Measurements from ENCODE around the gene ACSL4. TPM values are rescaled to one million over a fixed set of nuclear protein-coding genes. Genes with fewer than 3 reads are reported as not detected.
"Not testable (repeated sequence)": the region's sequence is repeated elsewhere in the genome, so short reads cannot be mapped to it uniquely, and the experiment has no call there.

Gene ACSL4
- total RNA-seq, 1 experiment from 2014 or later, result 59.7 TPM

DNA sequence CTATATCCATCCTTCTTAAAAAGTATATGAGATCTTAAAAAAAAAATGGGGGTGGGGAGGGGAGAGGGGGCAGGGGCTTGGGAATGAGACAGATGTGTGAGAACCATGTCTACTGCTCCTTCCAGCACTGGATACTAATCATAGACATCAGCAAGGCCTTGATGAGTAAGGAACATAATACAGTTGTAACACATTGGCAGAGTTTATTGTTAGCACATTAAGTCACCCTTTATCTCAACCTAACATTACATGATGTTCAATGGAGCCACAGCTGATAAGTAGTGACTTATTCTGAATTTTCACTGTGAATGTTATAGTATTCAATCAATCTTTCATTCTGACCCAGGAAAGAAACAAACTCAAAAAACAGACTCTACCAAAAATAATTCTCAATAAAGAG is 60.8 kb downstream of the ACSL4 start:
- DNase-seq (ENCODE audit: low spot score), result no peak

DNA sequence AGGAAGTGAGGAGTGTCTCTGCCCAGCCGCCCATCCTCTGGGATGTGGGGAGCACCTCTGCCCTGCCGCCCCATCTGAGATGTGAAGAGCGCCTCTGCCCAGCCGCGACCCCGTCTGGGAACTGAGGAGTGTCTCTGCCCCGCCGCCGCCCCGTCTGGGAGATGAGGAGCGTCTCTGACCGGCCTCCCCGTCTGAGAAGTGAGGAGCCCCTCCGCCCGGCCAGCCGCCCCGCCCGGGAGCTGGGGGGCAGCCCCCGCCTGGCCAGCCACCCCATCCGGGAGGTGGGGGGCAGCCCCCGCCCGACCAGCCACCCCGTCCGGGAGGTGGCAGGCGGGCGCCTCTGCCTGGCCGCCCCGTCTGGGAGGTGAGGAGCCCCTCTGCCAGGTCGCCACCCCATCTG is 61.9 kb downstream of the ACSL4 start:
- not testable (repeated sequence) for DNase-seq (ENCODE audit: low spot score)

DNA sequence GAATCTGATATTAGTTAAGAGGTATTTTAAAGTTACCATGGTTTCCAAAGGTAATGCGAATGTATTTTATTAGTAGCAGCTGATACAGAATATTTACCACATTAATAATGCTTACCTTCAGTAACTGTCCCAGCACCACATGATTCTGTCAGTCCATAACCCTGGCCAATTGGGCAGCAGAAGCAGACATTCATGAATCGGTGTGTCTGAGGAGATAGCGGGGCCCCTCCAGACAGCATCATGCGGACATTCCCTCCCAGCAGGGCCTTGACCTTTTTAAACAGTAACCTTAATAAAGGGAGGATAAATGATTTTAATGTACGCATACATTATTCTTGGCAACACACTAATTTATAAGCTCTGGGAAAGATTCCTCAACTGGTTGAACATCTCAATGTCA is 65.1 kb downstream of the ACSL4 start:
- DNase-seq (ENCODE audit: low spot score), result no peak

DNA sequence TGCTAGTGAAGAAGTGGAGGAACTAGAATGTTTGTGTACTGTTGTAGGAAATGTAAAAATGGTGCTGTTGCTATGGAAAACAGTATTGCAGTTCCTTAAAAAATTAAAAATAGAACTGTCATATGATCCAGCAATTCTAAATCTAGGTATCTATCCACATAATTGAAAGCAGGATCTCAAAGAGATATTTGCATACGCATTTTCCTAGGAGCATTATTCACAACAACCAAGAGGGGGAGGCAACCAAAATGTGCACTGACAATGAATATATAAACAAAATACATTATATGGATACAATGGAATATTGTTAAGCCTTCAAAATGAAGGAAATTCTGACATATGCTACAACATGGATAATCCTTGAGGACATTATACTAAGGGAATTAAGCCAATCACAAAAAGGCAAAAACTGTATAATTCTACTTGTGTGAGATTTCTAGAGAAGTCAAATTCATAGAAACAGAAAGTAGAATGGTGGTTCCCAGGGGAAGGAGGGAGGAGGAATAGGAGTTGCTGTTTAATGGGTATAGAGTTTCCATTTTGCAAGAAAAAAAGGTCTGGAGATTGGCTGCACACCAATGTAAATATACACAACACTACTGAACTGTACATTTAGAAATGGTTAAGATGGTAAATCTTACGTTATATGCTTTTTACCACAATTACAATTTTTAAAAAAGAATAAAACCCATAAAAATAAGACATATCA is 72.5 kb downstream of the ACSL4 start:
- no peak for DNase-seq (ENCODE audit: low spot score)

DNA sequence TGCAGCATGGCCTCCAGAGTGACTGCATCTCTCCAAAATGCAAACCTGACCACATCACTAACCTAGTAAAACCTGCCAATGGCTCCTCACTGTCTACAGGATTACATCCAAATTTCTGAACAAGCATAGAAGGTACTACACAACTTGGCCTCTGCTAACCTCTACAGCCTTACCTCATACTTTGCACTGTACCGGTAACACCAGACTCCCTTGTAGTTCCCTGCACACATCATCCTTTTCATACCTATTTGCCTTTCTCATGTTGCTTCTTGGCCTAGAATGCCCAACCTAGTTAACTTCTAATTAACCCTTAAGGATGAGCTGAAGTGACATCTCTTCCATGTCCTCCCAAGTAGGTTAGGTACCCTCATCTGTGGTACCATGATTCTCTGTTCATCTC is 74.7 kb downstream of the ACSL4 start:
- no peak for DNase-seq (ENCODE audit: low spot score)

DNA sequence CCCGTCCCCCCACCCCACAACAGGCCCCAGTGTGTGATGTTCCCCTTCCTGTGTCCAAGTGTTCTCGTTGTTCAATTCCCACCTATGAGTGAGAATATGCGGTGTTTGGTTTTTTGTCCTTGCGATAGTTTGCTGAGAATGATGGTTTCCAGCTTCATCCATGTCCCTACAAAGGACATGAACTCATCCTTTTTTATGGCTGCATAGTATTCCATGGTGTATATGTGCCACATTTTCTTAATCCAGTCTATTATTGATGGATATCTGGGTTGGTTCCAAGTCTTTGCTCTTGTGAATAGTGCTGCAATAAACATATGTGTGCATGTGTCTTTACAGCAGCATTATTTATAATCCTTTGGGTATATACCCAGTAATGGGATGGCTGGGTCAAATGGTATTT is 75.7 kb downstream of the ACSL4 start:
- not testable (repeated sequence) for DNase-seq (ENCODE audit: low spot score)

DNA sequence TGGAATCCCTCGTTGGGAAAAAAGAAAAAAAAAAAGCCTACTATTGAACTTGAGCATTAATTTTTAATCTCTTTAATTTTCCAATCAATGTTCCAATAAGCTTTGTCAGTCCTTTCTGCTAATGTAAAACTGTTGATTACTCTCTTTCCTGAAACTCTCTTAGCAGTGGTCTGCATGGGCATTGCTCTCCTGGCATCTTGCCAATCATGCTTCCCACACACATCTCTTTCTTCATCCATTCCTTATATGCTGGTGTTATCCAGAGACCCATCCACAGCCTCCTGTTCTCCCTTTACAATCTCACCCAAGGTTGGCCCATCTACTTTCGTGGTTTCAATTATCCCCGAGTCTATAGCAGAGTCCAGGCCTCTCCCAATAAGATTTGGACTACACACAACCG is 76.3 kb downstream of the ACSL4 start:
- no peak for DNase-seq (ENCODE audit: low spot score)

DNA sequence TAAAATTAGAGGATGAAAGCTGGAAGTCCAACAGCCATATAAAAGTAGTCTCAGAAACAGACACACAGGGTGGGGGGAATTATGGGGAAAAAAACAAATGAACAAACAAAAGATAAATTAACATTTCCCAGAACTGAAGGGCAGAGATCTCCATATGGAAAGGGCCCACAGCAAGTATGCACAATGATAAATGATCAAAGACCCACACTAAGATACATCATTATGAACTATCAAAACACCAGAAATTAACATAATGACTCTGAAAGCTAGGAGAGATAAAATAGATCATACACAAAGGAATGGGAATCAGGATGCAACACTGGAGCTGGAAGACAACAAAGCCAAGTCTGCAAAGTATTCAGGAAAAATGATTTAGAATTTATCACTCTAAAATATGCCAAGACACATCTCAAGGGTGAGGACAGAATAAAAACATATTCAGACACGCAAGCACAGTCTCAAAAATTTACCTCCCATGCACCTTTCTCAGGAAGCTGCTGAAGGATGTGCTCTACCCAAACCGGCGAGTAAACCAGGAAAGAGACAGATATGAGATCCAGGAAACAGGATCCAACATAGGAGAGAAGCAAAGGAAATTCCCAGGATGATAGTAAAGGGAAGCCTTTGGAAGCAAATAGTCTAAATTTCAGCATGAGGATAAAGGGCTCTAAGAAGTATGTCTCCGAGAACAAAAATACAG is 77.4 kb downstream of the ACSL4 start:
- no peak for DNase-seq (ENCODE audit: low spot score)

DNA sequence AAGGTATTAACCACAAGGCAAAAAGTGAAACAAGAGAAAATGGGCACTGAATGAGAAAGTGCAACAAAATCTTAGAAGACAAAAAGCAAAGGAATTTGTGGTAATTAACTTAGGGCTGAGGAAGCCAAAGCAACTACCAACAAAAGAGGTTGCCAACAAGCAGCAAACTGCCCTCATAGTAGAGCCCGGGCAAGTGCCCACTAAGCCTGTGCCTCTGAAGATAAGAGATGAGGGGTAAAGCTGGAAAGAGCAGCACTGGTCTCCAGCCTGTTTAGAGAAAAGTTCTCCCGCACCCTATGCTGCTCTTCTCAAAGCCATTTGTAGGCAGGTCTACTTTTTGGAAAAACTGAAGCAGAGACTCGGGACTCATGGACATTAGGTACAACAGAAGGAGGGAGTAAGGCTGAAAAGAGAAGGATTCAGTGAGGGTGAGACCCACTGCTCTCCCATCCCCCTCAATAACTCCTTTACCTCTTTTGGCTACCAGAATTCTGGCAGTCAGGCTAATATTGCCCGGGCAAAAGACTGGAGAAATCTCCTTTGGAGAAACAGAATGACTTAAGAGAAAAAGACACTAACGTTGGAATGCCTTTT is 78.4 kb downstream of the ACSL4 start:
- DNase-seq (ENCODE audit: low spot score), result no peak

DNA sequence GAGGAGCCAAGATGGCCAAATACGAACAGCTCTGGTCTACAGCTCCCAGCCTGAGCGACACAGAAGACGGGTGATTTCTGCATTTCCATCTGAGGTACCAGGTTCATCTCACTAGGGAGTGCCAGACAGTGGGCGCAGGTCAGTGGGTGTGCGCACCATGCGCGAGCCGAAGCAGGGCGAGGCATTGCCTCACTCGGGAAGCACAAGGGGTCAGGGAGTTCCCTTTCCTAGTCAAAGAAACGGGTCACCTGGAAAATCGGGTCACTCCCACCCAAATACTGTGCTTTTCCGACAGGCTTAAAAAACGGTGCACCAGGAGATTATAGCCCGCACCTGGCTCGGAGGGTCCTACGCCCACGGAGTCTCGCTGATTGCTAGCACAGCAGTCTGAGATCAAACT is 88.4 kb downstream of the ACSL4 start:
- not testable (repeated sequence) for DNase-seq (ENCODE audit: low spot score)

DNA sequence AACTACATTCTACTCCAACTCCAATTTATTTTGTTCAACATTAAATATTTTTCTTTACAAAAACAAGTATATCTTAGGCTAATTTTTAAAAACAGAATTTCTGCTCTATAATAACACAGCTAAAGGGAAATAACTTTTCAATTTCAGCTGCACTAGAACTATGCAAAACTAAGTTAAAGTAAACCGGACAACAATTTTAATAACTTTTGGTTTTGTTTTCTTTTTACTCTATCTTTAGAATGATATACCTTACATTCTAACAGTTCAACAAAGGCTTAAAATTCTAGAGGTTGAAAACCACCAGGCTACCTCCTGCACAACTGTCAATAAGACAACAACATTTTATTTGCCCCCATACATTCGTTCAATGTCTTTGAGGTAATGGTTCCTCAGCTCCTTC is 89.4 kb downstream of the ACSL4 start:
- no peak for DNase-seq (ENCODE audit: low spot score)

DNA sequence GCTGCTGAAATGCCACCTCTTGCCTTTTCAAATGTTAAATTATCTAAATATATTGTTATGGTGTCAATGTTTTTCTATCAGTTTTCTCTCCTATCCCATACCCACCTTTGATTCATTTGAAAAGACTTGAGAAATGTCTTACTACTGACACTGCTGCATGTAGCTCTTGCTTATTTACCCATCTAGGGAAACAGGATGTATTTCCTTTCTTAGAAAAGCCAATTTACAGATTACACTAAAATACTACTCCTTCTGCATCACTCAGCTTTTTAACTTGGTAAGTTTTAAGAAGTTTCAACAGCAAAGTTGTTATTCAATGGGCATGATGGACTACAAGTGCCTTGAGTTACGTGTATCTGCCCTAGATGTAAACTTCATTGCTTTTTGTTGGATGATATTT is 94.9 kb downstream of the ACSL4 start:
- DNase-seq (ENCODE audit: low spot score), result no peak

DNA sequence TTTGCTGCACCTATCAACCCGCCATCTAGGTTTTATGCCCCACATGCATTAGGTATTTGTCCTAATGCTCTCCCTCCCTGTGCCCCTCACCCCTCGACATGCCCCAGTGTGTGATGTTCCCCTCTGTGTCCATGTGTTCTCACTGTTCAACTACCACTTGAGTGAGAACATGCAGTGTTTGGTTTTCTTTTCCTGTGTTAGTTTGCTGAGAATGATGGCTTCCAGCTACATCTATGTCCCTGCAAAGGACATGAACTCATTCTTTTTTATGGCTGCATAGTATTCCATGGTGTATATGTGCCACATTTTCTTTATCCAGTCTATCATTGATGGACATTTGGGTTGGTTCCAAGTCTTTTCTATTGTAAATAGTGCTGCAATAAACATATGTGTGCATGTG is 95.6 kb downstream of the ACSL4 start:
- DNase-seq (ENCODE audit: low spot score), result not testable (repeated sequence)

DNA sequence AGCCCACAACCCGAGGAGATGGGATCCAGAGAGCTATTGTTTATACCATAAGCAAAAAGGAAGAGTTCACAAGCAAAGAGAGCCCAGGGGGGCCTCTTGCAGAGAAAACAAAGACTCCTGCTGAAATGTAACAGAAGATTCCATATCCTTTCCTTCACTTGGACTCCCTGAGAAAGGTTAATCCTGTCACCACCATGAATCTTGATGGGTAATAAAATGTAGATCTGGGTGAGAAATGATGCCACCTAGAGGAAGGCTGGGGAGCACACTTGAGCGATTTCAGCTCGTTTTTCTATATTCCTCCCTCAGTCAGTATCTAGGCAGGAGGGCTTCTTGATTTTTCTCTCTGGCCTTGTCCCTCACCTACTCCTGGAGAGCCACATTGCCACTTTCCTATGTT is 97.9 kb downstream of the ACSL4 start:
- DNase-seq (ENCODE audit: low spot score), result peak; percentile 13

DNA sequence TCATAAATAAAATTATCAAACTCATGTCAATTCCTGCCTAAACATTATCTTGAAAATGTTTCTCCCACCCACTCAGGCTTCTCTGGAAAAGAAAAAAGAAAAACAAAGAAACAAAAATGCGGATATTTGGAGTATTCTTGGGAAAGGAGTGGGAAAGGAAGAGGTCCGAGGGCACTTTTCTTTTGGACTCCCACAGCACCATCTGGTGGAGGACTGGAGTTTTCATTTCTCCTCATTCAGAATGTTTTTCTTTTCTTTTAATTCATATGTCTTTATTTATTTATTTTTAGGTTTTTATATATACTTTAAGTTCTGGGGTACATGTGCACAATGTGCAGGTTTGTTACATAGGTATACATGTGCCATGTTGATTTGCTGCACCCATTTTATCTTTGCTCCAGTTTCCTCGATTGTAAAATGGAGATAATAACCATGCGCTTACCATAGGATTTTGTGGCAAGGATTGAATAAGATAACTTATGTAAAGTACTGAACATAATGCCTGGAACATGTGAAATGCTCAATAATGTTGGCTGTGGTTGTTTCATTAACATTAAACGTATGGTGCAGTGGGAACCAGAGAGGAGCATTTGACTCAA is 100.1 kb downstream of the ACSL4 start:
- no peak for DNase-seq (ENCODE audit: low spot score)

DNA sequence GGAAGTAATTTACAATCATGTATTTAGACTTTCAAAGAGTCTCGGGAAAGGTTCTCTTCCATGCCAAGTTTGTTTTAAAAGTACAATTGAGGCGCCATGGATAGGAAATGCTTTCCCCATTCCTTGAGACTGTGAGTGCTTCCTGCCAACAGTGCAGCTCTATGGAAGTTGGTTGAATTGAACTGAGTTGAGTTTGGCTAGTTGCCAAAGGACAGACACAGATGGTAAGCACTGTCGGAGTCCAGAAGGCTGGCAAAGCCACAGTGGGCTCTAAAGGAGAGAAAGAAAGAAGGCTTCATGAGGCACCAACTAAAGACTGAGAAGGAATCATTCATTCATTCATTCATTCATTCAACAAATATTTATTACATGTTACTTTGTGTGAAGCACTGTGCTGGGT is 103.7 kb downstream of the ACSL4 start:
- DNase-seq (ENCODE audit: low spot score), result no peak

DNA sequence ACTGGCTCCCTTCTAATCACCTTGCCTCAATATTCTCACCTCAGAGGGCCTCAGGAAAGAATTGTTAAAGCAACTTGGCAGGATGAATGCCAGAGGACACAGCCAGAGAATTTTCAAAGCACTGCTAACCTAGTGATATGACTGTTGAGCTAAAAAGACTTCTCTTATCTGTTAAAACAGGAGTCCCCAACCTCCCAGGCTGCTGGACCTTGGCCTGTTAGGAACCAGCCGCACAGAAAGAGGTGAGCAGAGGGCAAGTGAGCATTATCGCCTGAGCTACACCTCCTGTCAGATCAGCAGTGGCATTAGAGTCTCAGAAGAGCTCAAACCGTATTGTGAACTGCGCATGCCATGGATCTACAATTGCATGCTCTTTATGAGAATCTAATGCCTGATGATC is 106.4 kb downstream of the ACSL4 start:
- no peak for DNase-seq (ENCODE audit: low spot score)

DNA sequence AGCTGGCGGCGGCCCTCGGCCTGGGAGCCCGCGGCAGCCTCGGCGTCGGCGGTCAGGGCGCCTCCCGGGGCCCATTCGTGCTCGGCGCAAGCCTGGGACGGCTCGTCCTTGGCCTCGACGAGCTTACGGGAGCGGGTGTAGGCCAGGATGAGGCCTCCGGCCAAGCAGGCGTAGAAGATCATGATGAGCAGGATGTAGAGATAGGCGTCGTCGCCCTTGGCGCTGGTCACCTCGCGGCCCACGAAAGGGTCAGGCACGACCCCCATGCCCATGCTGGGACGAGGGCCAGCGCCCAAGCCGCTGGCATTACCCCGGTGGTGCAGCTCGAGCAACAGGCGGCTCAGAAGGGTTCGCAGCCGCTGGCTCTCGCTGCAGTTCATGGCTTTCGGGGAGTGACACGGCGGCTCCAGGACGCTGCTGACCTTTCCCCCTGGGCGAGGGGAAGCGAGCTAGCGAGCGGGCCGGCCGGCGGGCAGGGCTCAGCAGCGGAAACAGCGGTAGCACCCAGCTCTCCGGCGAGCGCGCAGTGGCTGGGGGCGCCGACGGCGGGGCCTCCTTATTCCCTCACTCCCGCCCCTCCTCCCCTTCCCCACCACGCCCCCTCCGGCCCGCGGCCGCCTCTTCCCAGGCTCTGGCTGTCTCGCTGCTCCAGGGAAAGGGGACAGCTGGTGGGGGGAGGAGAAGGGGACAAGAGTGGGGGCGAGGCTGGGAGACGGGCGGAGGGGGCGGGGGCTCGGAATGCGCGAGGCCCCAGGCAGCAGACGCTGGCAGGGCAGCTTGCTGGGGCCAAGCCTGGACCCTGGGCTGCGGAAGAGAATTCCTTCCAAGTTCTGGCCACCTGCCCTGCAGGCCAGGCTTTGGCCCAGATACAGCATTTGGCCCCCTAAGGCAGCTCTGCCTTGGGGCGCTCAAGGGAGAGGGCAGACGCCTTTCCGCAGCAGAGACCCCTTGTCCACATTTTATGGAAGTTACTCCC is 108.1 kb downstream of the ACSL4 start, which contains the start of gene KCNE5:
Gene KCNE5 (minus strand): TSS at position 532 of the 976 bp plus-strand sequence. CDS start 152 bp downstream, at position 380.
- no peak for DNase-seq (ENCODE audit: low spot score)

DNA sequence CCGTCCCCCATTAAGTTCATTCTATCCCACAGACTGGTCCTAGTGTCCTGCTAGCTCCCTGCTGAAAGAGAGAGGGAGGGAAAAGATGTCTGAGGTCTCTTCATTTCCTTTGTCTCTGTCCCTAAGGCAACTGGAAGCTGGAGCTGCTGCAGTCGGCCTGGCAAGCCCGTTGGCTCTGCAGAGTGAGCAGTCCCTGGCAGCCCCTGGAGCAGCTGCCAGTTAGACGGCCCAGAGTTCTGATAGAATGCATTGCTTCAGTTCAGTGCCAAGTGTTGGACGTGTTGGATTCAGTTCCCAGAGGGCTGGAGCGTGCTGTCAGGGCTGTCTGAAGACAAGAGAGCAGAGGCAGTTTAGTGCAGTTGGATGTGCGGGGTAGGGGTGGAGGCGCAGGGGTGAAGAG is 109.1 kb downstream of the ACSL4 start:
- DNase-seq (ENCODE audit: low spot score), result no peak

DNA sequence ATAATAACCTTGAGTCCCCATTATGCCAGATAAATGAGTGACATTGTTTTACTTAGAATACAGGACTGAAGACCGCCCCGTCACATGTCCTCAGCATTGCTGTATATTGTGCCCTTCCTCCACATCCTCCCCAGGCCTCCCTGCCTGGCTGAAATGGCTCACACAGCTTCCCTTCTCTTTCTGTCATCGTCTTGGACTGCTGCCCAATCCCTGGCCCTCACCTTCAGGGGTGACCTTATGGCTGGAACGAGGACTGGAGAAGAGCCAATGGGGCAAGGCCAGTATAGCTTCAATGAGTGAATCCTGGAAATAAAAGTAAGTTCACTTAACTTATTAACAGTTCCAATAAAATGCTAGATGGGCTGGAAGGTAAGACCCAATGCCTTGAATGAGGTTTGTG is 110.8 kb downstream of the ACSL4 start:
- DNase-seq (ENCODE audit: low spot score), result no peak

DNA sequence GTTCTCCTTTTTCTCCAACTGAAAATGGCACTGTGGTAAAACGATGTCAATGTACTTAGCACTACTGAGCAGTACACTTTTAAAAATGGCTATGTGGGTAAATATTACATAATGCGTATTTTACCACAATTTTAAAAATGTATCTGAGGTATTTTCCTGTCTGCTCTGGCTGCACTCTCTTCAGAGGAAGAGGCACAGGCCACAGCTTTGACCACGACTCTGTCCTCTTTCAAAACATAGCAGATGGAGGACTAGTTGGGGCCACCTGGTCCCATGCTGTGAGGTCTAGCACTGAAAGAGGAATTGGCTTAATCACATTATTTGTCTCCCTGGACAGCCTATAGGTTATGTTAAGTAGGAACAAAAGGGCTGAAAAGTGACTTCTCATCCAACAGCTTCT is 113.3 kb downstream of the ACSL4 start:
- no peak for DNase-seq (ENCODE audit: low spot score)

DNA sequence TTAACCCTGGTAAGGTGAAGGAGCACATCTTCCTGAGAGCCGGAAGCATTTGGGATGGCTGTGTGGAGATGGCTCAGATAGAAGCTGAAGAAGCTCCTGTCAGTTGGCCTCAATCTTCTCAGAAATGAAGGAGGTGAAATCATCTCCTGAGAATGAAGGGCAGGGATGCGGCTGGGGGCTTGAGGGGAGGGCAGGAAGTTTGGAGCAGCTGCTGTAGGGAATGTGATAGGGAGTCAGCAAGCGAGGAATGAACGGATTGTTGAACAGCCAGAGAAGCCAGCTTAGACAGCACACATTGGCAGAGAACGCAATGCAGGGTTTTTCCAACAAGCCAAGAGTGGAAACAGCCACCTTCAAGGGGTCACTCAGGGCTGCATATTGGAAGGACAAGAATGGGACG is 118.1 kb downstream of the ACSL4 start:
- no peak for DNase-seq (ENCODE audit: low spot score)
